Transverse colon (tissue), 4 donors: ENCODE results near the gene NEMP2. TPM values are rescaled to one million over a fixed set of nuclear protein-coding genes. Genes with fewer than 3 reads are reported as not detected.

Source experiments
- DNase-seq: peaks from one replicate; pipeline ENCODE4 v3.0.0-alpha.2; 2019
- H3K27ac ChIP-seq, 4 donors: fragments of 200-600 bp; sonication (generic); 2 replicates each; pipeline ENCODE4 v1.5.1; 2016 to 2018; ENCODE audit warnings: inconsistent platforms in 4 of 4
- H3K27me3 ChIP-seq: fragments of 200-600 bp; sonication (generic); 2 replicates; pipeline ENCODE4 v1.5.1; 2017; ENCODE audit warnings: inconsistent platforms
- H3K36me3 ChIP-seq, 4 donors: fragments of 200-600 bp; sonication (generic); 2 replicates each; pipeline ENCODE4 v1.5.1; 2017 to 2019; ENCODE audit warnings: inconsistent platforms in 4 of 4
- H3K4me1 ChIP-seq, 4 donors: fragments of 200-600 bp; sonication (generic); 2 replicates each; pipeline ENCODE4 v1.5.1; 2017 to 2020; ENCODE audit warnings: inconsistent platforms in 4 of 4
- H3K4me3 ChIP-seq, 4 donors: fragments of 200-600 bp; sonication (generic); 1 replicate in 1 of 4; 2 replicates in 3 of 4; pipeline versions ENCODE4 v1.5.1 to v1.6.1; 2017 to 2019; ENCODE audit warnings: inconsistent platforms in 4 of 4
- H3K9me3 ChIP-seq, 2 donors: fragments of 200-600 bp; sonication (generic); 2 replicates each; pipeline ENCODE4 v1.5.1; 2017 to 2019; ENCODE audit warnings: inconsistent platforms in 2 of 2
- CTCF ChIP-seq, 5 experiments: fragments of 200-600 bp in 3 of 5; fragments of 450-650 bp in 2 of 5; sonication (generic) in 3 of 5; IDR thresholded peaks; 1 replicate in 2 of 5; 2 replicates in 3 of 5; pipeline ENCODE4 v1.5.1; 2016 to 2017; ENCODE audit warnings: antibody characterized with exemption in 5 of 5, inconsistent platforms in 3 of 5, mild to moderate bottlenecking in 2 of 5, moderate library complexity in 1 of 5
- EP300 ChIP-seq: sonication (generic); formaldehyde crosslinking; IDR thresholded peaks from one replicate; pipeline ENCODE4 v1.6.1; 2017; ENCODE audit warnings: antibody characterized with exemption, low read depth
- POLR2A ChIP-seq: fragments of 450-650 bp; IDR thresholded peaks from one replicate; pipeline ENCODE4 v1.6.1; 2016; ENCODE audit warnings: antibody characterized with exemption, mild to moderate bottlenecking, moderate library complexity
- POLR2AphosphoS5 ChIP-seq, 3 donors: sonication (generic); formaldehyde crosslinking; IDR thresholded peaks; one replicate each; pipeline ENCODE4 v1.6.1; 2016; ENCODE audit warnings: antibody characterized with exemption in 3 of 3
- WGBS, 2 donors: methylation state at CpG; one replicate each; pipeline ENCODE4 v1.1.5; 2018; ENCODE audit warnings: low coverage in 1 of 2; 5-methylcytosine and 5-hydroxymethylcytosine counted together
- in situ Hi-C, 4 donors: fragments of 200-750 bp; cut with MboI; loops; one replicate each; pipeline versions ENCODE4 v1.15.0 to v1.15.1; 2017; ENCODE audit warnings: low sequenced_read_pairs in 3 of 4, low pct_ligation_motif_present in 1 of 4, low pct_unique_long_range_greater_than_20kb in 1 of 4
- intact Hi-C: fragments of 100-400 bp; cut with DNase I; formaldehyde crosslinking; loops from one replicate; pipeline ENCODE4 v1.15.1; 2023; ENCODE audit warnings: low total_unique reads
- total RNA-seq, 4 donors: library from RNA; depleted of rRNA; stranded (reverse); fragments of >200 nt; gene quantifications; one replicate each; pipeline ENCODE4 v1.1.0, GENCODE V29; 2016

Gene NEMP2
- total RNA-seq, 4 donors from 2014 or later: 0.20 to 2.4 (median 1.6) TPM; not detected in 1

DNA sequence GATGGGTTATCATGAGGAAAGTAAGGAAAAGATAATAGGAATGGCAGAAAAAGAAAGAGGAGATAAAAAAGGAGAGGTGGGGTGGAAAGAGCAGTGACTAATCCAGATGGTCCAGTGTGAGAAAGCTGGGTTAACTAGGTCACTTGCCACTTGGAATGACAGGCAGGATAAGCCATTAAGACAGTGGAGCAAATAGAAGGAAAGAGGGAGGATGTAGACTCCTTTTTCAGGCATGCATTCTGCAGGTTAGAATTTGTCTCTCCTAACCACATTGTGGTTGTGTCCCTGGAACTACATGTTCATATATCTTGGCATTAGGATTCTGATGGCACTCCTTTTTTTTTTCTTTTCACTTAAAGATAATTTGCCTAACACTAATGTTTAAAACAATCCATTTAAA, 13.4 kb upstream of the NEMP2 start:
- TF ChIP-seq POLR2A (no peak), POLR2AphosphoS5 (IDR thresholded peaks at IDR 0.05) (no peak)
- Histone ChIP-seq H3K9me3 (no peaks in the 10 kb centered on the region), H3K36me3 (no peaks in the 10 kb centered on the region), H3K4me3 (no peak overlapping the region), H3K4me1 (peaks cover 0 to 8% (median 0%) of the 10 kb centered on the region in 4 donors), H3K27ac (no peak overlapping the region), H3K27me3 (no peaks in the 10 kb centered on the region)
- in situ Hi-C loops (loop anchor here in 1 of 4 donors (25.0 kb wide), 1 partner anchor 89 kb away; the partner anchor contains the start of gene NAB1), intact Hi-C loops (no loop called here)
- no peak for DNase-seq

GRCh38 chr2:190546734-190547133, 12.2 kb upstream of the NEMP2 start:
- Histone ChIP-seq H3K27ac (no peak overlapping the region), H3K27me3 (no peaks in the 10 kb centered on the region), H3K4me3 (no peak overlapping the region), H3K4me1 (peaks cover 0 to 8% (median 0%) of the 10 kb centered on the region in 4 donors), H3K36me3 (no peaks in the 10 kb centered on the region), H3K9me3 (peaks cover 0 to under 1% of the 10 kb centered on the region in 2 donors)
- in situ Hi-C loops: loop anchor here in 1 of 4 donors (25.0 kb wide), 1 partner anchor 91 kb away; the partner anchor contains the start of gene NAB1
- no peak for TF ChIP-seq CTCF (IDR thresholded peaks at IDR 0.05)
- no peak for TF ChIP-seq POLR2A
- TF ChIP-seq POLR2AphosphoS5 (IDR thresholded peaks at IDR 0.05): no peak
- TF ChIP-seq EP300: no peak
- 85 to 100% methylated on average over 1 to 3 of the region's 3 CpGs for WGBS, 2 donors
- intact Hi-C loops: no loop called here
- DNase-seq: no peak

- H3K4me3 ChIP-seq: peak overlapping the region in 2 of 4 donors; percentile 6 to 17
- intact Hi-C loops: no loop called here
These were observed 11.2 kb upstream of the NEMP2 start for GRCh38 chr2:190545555-190546385.

GRCh38 chr2:190545093-190545492, 10.6 kb upstream of the NEMP2 start:
- Histone ChIP-seq H3K27me3 (no peaks in the 10 kb centered on the region), H3K27ac (peak overlapping the region in 3 of 4 donors; percentile 16 to 34 (median 19)), H3K4me3 (peak overlapping the region in 2 of 4 donors; percentile 6 to 17), H3K9me3 (peaks cover 9 to 15% of the 10 kb centered on the region in 2 donors), H3K4me1 (peaks cover 0 to 8% (median 0%) of the 10 kb centered on the region in 4 donors), H3K36me3 (no peaks in the 10 kb centered on the region)
- WGBS, 2 donors: 64 to 68% methylated on average over 3 of the region's 3 CpGs
- DNase-seq: no peak
- intact Hi-C loops: no loop called here
- TF ChIP-seq CTCF (IDR thresholded peaks at IDR 0.05) (no peak), POLR2AphosphoS5 (IDR thresholded peaks at IDR 0.05) (no peak), POLR2A (no peak), EP300 (no peak)
- in situ Hi-C loops: loop anchor here in 1 of 4 donors (25.0 kb wide), 1 partner anchor 92 kb away; the partner anchor contains the start of gene NAB1

More at GRCh38 chr2:190545555-190546385, 11.2 kb upstream of the NEMP2 start:
- TF ChIP-seq POLR2AphosphoS5 (IDR thresholded peaks at IDR 0.05) (no peak), POLR2A (no peak), EP300 (no peak)
- Histone ChIP-seq H3K27me3 (no peaks in the 10 kb centered on the region), H3K36me3 (no peaks in the 10 kb centered on the region), H3K9me3 (peaks cover 2 to 9% of the 10 kb centered on the region in 2 donors), H3K27ac (peak overlapping the region in 3 of 4 donors; percentile 16 to 34 (median 19)), H3K4me1 (peaks cover 0 to 8% (median 0%) of the 10 kb centered on the region in 4 donors)
- 77 to 80% methylated on average over 5 of the region's 5 CpGs for WGBS, 2 donors
- DNase-seq: no peak
- in situ Hi-C loops: loop anchor here in 1 of 4 donors (25.0 kb wide), 1 partner anchor 92 kb away; the partner anchor contains the start of gene NAB1

DNA sequence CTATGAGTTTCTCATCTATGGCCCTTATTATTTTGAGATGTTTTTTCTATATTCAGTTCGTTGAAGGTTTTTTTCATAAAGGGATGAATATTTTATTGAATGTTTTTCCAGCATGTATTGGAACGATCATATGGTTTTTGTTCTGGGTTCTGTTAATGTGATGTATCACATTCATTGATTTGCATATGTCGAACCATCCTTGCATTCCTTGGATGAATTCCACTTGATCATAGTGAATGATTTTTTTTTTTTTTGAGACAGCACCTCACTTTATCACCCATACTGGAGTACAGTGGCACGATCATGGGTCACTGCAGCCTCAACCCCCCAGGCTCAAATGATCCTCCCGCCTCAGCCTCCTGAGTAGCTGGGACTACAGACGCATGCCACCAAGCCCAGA, 5.5 kb upstream of the NEMP2 start:
- no peaks in the 10 kb centered on the region for H3K36me3 ChIP-seq
- H3K4me3 ChIP-seq: no peak overlapping the region
- H3K27ac ChIP-seq: no peak overlapping the region
- H3K9me3 ChIP-seq: peaks cover 21 to 28% of the 10 kb centered on the region in 2 donors
- WGBS, 2 donors: 91 to 97% methylated on average over 3 to 6 of the region's 6 CpGs
- H3K4me1 ChIP-seq: peaks cover 0 to 10% (median 8%) of the 10 kb centered on the region in 4 donors
- TF ChIP-seq POLR2AphosphoS5 (IDR thresholded peaks at IDR 0.05) (no peak), CTCF (IDR thresholded peaks at IDR 0.05) (no peak), POLR2A (no peak)
- no peak for DNase-seq
- in situ Hi-C loops: loop anchor here in 1 of 4 donors (25.0 kb wide), 1 partner anchor 97 kb away; the partner anchor contains the start of gene NAB1
- no peaks in the 10 kb centered on the region for H3K27me3 ChIP-seq
- intact Hi-C loops: no loop called here
